Transverse colon (tissue), 4 donors: Measurements from ENCODE around the gene CFAP221. TPM values are rescaled to one million over a fixed set of nuclear protein-coding genes. Genes with fewer than 3 reads are reported as not detected.

Experiments
- DNase-seq: peaks from one replicate; pipeline ENCODE4 v3.0.0-alpha.2; 2019
- H3K27ac ChIP-seq, 4 donors: fragments of 200-600 bp; sonication (generic); 2 replicates each; pipeline ENCODE4 v1.5.1; 2016 to 2018; ENCODE audit warnings: inconsistent platforms in 4 of 4
- H3K27me3 ChIP-seq: fragments of 200-600 bp; sonication (generic); 2 replicates; pipeline ENCODE4 v1.5.1; 2017; ENCODE audit warnings: inconsistent platforms
- H3K36me3 ChIP-seq, 4 donors: fragments of 200-600 bp; sonication (generic); 2 replicates each; pipeline ENCODE4 v1.5.1; 2017 to 2019; ENCODE audit warnings: inconsistent platforms in 4 of 4
- H3K4me1 ChIP-seq, 4 donors: fragments of 200-600 bp; sonication (generic); 2 replicates each; pipeline ENCODE4 v1.5.1; 2017 to 2020; ENCODE audit warnings: inconsistent platforms in 4 of 4
- H3K4me3 ChIP-seq, 4 donors: fragments of 200-600 bp; sonication (generic); 1 replicate in 1 of 4; 2 replicates in 3 of 4; pipeline versions ENCODE4 v1.5.1 to v1.6.1; 2017 to 2019; ENCODE audit warnings: inconsistent platforms in 4 of 4
- H3K9me3 ChIP-seq, 2 donors: fragments of 200-600 bp; sonication (generic); 2 replicates each; pipeline ENCODE4 v1.5.1; 2017 to 2019; ENCODE audit warnings: inconsistent platforms in 2 of 2
- CTCF ChIP-seq, 5 experiments: fragments of 200-600 bp in 3 of 5; fragments of 450-650 bp in 2 of 5; sonication (generic) in 3 of 5; IDR thresholded peaks; 1 replicate in 2 of 5; 2 replicates in 3 of 5; pipeline ENCODE4 v1.5.1; 2016 to 2017; ENCODE audit warnings: antibody characterized with exemption in 5 of 5, inconsistent platforms in 3 of 5, mild to moderate bottlenecking in 2 of 5, moderate library complexity in 1 of 5
- EP300 ChIP-seq: sonication (generic); formaldehyde crosslinking; IDR thresholded peaks from one replicate; pipeline ENCODE4 v1.6.1; 2017; ENCODE audit warnings: antibody characterized with exemption, low read depth
- POLR2A ChIP-seq: fragments of 450-650 bp; IDR thresholded peaks from one replicate; pipeline ENCODE4 v1.6.1; 2016; ENCODE audit warnings: antibody characterized with exemption, mild to moderate bottlenecking, moderate library complexity
- POLR2AphosphoS5 ChIP-seq, 3 donors: sonication (generic); formaldehyde crosslinking; IDR thresholded peaks; one replicate each; pipeline ENCODE4 v1.6.1; 2016; ENCODE audit warnings: antibody characterized with exemption in 3 of 3
- WGBS, 2 donors: methylation state at CpG; one replicate each; pipeline ENCODE4 v1.1.5; 2018; ENCODE audit warnings: low coverage in 1 of 2; 5-methylcytosine and 5-hydroxymethylcytosine counted together
- in situ Hi-C, 4 donors: fragments of 200-750 bp; cut with MboI; loops; one replicate each; pipeline versions ENCODE4 v1.15.0 to v1.15.1; 2017; ENCODE audit warnings: low sequenced_read_pairs in 3 of 4, low pct_ligation_motif_present in 1 of 4, low pct_unique_long_range_greater_than_20kb in 1 of 4
- intact Hi-C: fragments of 100-400 bp; cut with DNase I; formaldehyde crosslinking; loops from one replicate; pipeline ENCODE4 v1.15.1; 2023; ENCODE audit warnings: low total_unique reads
- total RNA-seq, 4 donors: library from RNA; depleted of rRNA; stranded (reverse); fragments of >200 nt; gene quantifications; one replicate each; pipeline ENCODE4 v1.1.0, GENCODE V29; 2016

Gene CFAP221
- total RNA-seq, 4 donors from 2014 or later, result not detected

GRCh38 chr2:119550346-119550745 lies 6.1 kb downstream of the CFAP221 start:
- no peaks in the 10 kb centered on the region for H3K27me3 ChIP-seq
- no peaks in the 10 kb centered on the region for H3K9me3 ChIP-seq
- H3K27ac ChIP-seq, result no peak overlapping the region
- H3K4me1 ChIP-seq, result peaks cover 0 to 6% (median 0%) of the 10 kb centered on the region in 4 donors
- 42 to 61% methylated on average over 1 to 2 of the region's 2 CpGs for WGBS, 2 donors
- H3K36me3 ChIP-seq, result no peaks in the 10 kb centered on the region
- no peak overlapping the region for H3K4me3 ChIP-seq
- DNase-seq, result no peak
- TF ChIP-seq POLR2A (no peak), EP300 (no peak), POLR2AphosphoS5 (IDR thresholded peaks at IDR 0.05) (no peak), CTCF (IDR thresholded peaks at IDR 0.05) (no peak)
- intact Hi-C loops (no loop called here), in situ Hi-C loops (no loop called here)

DNA sequence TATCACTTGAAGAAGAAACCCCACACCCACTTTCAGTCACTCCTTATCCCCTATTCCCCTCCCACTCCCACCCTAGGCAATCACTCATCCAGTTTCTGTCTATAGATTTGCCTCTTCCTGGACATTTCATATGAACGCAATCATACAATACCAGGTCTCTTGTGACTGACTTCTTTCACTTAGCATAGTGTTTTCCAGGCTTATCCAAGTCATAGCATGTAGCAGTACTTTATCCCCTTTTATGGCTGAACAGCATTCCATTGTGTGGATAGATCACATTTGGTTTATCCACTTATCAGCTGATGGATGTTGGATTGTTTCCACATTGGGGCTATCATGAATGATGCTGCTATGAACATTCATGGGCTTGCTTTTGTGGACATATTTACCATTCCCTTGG lies 6.6 kb downstream of the CFAP221 start:
- Histone ChIP-seq H3K4me1 (peaks cover 0 to 2% (median 0%) of the 10 kb centered on the region in 4 donors), H3K27ac (no peak overlapping the region)
- WGBS, 2 donors, result 100% methylated on average over 1 of the region's 1 CpG

DNA sequence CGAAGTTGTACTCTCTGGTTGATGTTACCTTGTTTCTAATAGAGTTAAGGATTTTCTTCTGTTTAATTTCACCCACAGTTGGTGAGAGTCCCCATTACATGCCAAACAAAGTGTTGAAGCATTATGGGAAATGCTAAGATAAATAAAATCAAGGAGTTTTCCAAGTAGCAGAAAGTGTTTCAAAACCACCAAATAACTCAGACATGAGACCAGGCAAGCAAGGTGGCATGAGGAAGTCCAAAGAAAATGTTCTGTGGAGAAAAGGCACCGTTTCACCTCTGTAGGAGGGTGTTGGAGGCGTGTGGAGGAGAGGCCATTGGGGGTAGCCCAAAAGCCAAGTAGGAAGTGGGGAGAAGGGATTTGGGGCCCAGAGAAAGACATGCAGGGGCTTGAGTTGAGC lies 8.7 kb downstream of the CFAP221 start:
- H3K27ac ChIP-seq, result no peak overlapping the region
- intact Hi-C loops, result no loop called here

More for the DNA sequence above, 6.6 kb downstream of the CFAP221 start:
- in situ Hi-C loops (no loop called here), intact Hi-C loops (no loop called here)
- no peak overlapping the region for H3K4me3 ChIP-seq
- no peaks in the 10 kb centered on the region for H3K36me3 ChIP-seq
- no peak for DNase-seq
- no peaks in the 10 kb centered on the region for H3K27me3 ChIP-seq
- no peaks in the 10 kb centered on the region for H3K9me3 ChIP-seq
- TF ChIP-seq POLR2A, result no peak

DNA sequence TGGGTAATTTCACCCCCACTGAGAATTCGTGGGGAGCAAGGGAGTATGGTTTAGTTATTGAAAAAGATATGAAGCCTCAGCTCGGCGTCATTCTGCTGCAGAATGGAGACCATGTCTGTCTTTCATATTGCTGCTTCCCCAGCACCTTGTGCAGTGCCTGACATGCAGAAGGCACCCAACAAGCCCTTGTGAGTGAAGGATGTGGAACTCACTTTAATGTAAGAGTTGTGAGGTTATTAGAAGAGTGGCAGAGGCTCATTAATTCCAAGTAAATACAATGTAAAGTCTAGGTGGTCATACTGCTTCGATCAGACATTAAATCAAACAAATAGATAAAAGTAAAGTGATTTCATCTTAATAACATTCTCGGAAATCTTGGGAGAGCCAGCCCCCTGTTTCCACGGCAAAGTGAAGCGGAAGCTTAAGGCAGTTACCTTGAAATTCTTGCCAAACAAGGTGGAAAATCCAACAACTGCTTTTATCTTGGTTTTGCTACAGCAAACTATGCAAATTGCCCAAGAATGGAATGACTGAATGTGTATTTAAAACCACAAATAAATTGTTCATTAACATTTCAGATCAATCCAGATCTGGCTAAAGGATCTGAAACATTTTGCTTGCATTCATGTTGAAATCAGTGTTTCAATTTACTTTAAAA lies 9.6 kb downstream of the CFAP221 start:
- H3K36me3 ChIP-seq, result no peaks in the 10 kb centered on the region
- intact Hi-C loops, result no loop called here
- no peak for DNase-seq
- no peaks in the 10 kb centered on the region for H3K9me3 ChIP-seq
- no peak overlapping the region for H3K4me3 ChIP-seq
- no peaks in the 10 kb centered on the region for H3K27me3 ChIP-seq
- H3K4me1 ChIP-seq, result no peaks in the 10 kb centered on the region
- in situ Hi-C loops, result no loop called here
- no peak overlapping the region for H3K27ac ChIP-seq
- TF ChIP-seq CTCF (IDR thresholded peaks at IDR 0.05), result no peak
- TF ChIP-seq POLR2AphosphoS5 (IDR thresholded peaks at IDR 0.05), result no peak
- no peak for TF ChIP-seq EP300
- TF ChIP-seq POLR2A, result no peak
- 83 to 96% methylated on average over 4 to 7 of the region's 7 CpGs for WGBS, 2 donors

More for the DNA sequence above, 8.7 kb downstream of the CFAP221 start:
- WGBS, 2 donors, result 68 to 78% methylated on average over 3 of the region's 3 CpGs
- no peaks in the 10 kb centered on the region for H3K36me3 ChIP-seq
- no peaks in the 10 kb centered on the region for H3K27me3 ChIP-seq
- no peak for TF ChIP-seq POLR2AphosphoS5 (IDR thresholded peaks at IDR 0.05)
- no peak for TF ChIP-seq EP300
- TF ChIP-seq CTCF (IDR thresholded peaks at IDR 0.05), result no peak
- TF ChIP-seq POLR2A, result no peak
- in situ Hi-C loops, result no loop called here
- DNase-seq, result no peak
- no peaks in the 10 kb centered on the region for H3K4me1 ChIP-seq
- H3K4me3 ChIP-seq, result no peak overlapping the region
- H3K9me3 ChIP-seq, result no peaks in the 10 kb centered on the region

- WGBS, 2 donors, result 63% methylated on average over 2 of the region's 2 CpGs; no CpG with 5 or more reads in 1 of the 2 donors
- no peaks in the 10 kb centered on the region for H3K27me3 ChIP-seq
- intact Hi-C loops (no loop called here), in situ Hi-C loops (no loop called here)
- H3K36me3 ChIP-seq, result no peaks in the 10 kb centered on the region
- no peak overlapping the region for H3K27ac ChIP-seq
- H3K4me3 ChIP-seq, result no peak overlapping the region
- TF ChIP-seq POLR2A (no peak), EP300 (no peak), POLR2AphosphoS5 (IDR thresholded peaks at IDR 0.05) (no peak), CTCF (IDR thresholded peaks at IDR 0.05) (no peak)
- H3K9me3 ChIP-seq, result peaks cover 0 to 4% of the 10 kb centered on the region in 2 donors
- no peaks in the 10 kb centered on the region for H3K4me1 ChIP-seq
- no peak for DNase-seq
These were observed 21.2 kb downstream of the CFAP221 start for GRCh38 chr2:119565481-119565880.
